ENCODE results near the gene TSC2. TPM values are rescaled to one million over a fixed set of nuclear protein-coding genes. Genes with fewer than 3 reads are reported as not detected.

Gene TSC2
- total RNA-seq, 3 donors from 2014 or later (not counting 1 experiment from before 2014, with no cell fraction given), result 135 to 197 (median 161) TPM

DNA sequence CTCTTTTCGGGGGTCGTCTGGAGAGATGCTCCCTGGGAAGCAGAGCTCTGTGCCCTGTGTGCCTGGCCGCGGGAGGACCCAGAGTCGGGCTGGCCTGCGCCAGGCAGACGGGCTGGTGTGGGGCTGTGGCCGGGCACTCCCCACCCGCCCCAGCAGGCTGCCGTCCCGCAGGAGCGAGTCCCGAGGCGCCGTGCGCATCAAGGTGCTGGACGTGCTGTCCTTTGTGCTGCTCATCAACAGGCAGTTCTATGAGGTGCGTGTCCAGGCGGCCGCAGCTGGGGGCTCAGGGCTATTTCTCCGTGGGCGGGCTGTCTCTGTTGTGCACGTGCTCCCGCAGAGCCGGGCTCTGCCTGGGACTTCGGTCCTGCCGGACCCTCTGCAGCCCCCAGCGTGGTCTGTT, 15.0 kb downstream of the TSC2 start:
- H3K36me3 ChIP-seq (ENCODE audit: control insufficient read depth, insufficient read depth, low read length), result peaks cover 32% of the 10 kb centered on the region
- H3K4me1 ChIP-seq (ENCODE audit: control insufficient read depth, insufficient read depth, low read length), result peaks cover 8% of the 10 kb centered on the region
- H3K4me3 Mint-ChIP-seq, result no peak overlapping the region
- H3K27ac Mint-ChIP-seq, result no peak overlapping the region
- no peaks in the 10 kb centered on the region for H3K9me3 ChIP-seq (ENCODE audit: control insufficient read depth, insufficient read depth, low read length)
- TF ChIP-seq, protein P1, sequence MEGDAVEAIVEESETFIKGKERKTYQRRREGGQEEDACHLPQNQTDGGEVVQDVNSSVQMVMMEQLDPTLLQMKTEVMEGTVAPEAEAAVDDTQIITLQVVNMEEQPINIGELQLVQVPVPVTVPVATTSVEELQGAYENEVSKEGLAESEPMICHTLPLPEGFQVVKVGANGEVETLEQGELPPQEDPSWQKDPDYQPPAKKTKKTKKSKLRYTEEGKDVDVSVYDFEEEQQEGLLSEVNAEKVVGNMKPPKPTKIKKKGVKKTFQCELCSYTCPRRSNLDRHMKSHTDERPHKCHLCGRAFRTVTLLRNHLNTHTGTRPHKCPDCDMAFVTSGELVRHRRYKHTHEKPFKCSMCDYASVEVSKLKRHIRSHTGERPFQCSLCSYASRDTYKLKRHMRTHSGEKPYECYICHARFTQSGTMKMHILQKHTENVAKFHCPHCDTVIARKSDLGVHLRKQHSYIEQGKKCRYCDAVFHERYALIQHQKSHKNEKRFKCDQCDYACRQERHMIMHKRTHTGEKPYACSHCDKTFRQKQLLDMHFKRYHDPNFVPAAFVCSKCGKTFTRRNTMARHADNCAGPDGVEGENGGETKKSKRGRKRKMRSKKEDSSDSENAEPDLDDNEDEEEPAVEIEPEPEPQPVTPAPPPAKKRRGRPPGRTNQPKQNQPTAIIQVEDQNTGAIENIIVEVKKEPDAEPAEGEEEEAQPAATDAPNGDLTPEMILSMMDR (IDR thresholded peaks at IDR 0.05), result no peak
- H3K4me3 ChIP-seq (ENCODE audit: low read length), result no peak overlapping the region
- no peaks in the 10 kb centered on the region for H3K9me3 Mint-ChIP-seq
- no peaks in the 10 kb centered on the region for H3K36me3 Mint-ChIP-seq
- 97% methylated on average over 28 of the region's 28 CpGs for WGBS (ENCODE audit: insufficient coverage)
- no peaks in the 10 kb centered on the region for H3K27me3 Mint-ChIP-seq (ENCODE audit: low read depth in 2 of 2)
- no peak for DNase-seq
- ATAC-seq, result no peak
- no peaks in the 10 kb centered on the region for H3K27me3 ChIP-seq (ENCODE audit: control insufficient read depth, insufficient read depth, low read length)
- no peak overlapping the region for H3K27ac ChIP-seq (ENCODE audit: low read length)
- intact Hi-C loops (cut with micrococcal nuclease), result no loop called here
- peaks cover 6 to 15% of the 10 kb centered on the region in 2 donors for H3K4me1 Mint-ChIP-seq

DNA sequence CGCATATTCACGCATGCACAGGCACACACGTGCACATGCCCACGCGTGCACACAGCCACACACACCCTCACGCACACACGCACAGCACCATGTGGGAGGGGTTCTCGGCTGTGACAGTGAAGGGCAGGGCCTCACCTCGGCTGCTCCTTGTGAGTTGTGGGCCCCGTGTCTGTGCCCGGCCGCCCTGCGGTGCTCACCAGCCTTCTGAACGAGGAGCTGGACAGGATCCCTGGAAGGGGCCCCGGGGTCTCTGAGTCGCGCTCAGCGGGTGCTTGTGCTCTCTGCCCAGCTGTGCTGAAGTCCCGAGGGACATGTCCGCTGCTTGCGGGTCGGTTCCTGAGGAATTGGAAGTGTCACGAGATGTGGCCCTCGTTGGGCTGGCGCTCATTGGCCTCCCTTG, 16.1 kb downstream of the TSC2 start:
- Mint-ChIP-seq H3K27me3 (ENCODE audit: low read depth in 2 of 2) (no peaks in the 10 kb centered on the region), H3K36me3 (no peaks in the 10 kb centered on the region), H3K4me1 (peaks cover 6 to 10% of the 10 kb centered on the region in 2 donors), H3K9me3 (no peaks in the 10 kb centered on the region), H3K4me3 (no peak overlapping the region), H3K27ac (no peak overlapping the region)
- Histone ChIP-seq H3K27me3 (ENCODE audit: control insufficient read depth, insufficient read depth, low read length) (no peaks in the 10 kb centered on the region), H3K36me3 (ENCODE audit: control insufficient read depth, insufficient read depth, low read length) (peaks cover 30% of the 10 kb centered on the region), H3K27ac (ENCODE audit: low read length) (no peak overlapping the region), H3K4me1 (ENCODE audit: control insufficient read depth, insufficient read depth, low read length) (peaks cover 8% of the 10 kb centered on the region), H3K9me3 (ENCODE audit: control insufficient read depth, insufficient read depth, low read length) (no peaks in the 10 kb centered on the region), H3K4me3 (ENCODE audit: low read length) (no peak overlapping the region)
- WGBS (ENCODE audit: insufficient coverage), result 96% methylated on average over 25 of the region's 25 CpGs
- TF ChIP-seq, protein P1 (IDR thresholded peaks at IDR 0.05), result no peak
- ATAC-seq (no peak), DNase-seq (no peak)
- intact Hi-C loops (cut with micrococcal nuclease), result no loop called here

DNA sequence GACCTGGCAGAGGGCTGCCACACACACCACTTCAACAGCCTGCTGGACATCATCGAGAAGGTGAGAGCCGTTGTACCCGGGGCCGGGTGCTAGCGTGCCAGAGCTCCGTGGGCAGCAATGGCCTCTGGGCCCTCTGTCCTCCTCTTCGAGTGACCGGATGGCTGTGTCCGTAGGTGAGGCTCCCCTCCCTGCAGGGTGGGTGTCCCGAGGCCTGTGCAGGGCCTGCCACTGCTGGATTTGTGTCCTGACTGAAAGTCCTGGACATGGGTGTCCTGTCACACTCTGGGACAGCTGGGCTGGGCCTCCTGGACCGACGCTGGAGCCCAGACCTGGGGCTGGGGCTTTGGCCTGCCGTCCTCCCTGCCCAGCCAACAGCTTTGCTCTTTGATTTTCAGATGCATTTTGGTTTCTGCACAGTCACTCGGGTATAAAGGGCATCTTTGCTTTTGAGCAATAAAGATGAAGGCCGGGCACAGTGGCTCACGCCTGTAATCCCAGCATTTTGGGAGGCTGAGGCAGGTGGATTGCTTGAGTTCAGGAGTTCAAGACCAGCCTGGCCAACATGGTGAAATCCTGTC, 16.7 kb downstream of the TSC2 start:
- no peak overlapping the region for H3K4me3 Mint-ChIP-seq
- Histone ChIP-seq H3K4me1 (ENCODE audit: control insufficient read depth, insufficient read depth, low read length) (peaks cover 8% of the 10 kb centered on the region), H3K27ac (ENCODE audit: low read length) (no peak overlapping the region), H3K4me3 (ENCODE audit: low read length) (no peak overlapping the region), H3K27me3 (ENCODE audit: control insufficient read depth, insufficient read depth, low read length) (no peaks in the 10 kb centered on the region), H3K9me3 (ENCODE audit: control insufficient read depth, insufficient read depth, low read length) (no peaks in the 10 kb centered on the region), H3K36me3 (ENCODE audit: control insufficient read depth, insufficient read depth, low read length) (peaks cover 31% of the 10 kb centered on the region)
- no peaks in the 10 kb centered on the region for H3K27me3 Mint-ChIP-seq (ENCODE audit: low read depth in 2 of 2)
- no peak for DNase-seq
- no peaks in the 10 kb centered on the region for H3K36me3 Mint-ChIP-seq
- H3K27ac Mint-ChIP-seq, result no peak overlapping the region
- intact Hi-C loops (cut with micrococcal nuclease), result no loop called here
- no peaks in the 10 kb centered on the region for H3K9me3 Mint-ChIP-seq
- 96% methylated on average over 16 of the region's 16 CpGs for WGBS (ENCODE audit: insufficient coverage)
- TF ChIP-seq, protein P1 (IDR thresholded peaks at IDR 0.05), result no peak
- peaks cover 6 to 10% of the 10 kb centered on the region in 2 donors for H3K4me1 Mint-ChIP-seq
- ATAC-seq, result no peak

DNA sequence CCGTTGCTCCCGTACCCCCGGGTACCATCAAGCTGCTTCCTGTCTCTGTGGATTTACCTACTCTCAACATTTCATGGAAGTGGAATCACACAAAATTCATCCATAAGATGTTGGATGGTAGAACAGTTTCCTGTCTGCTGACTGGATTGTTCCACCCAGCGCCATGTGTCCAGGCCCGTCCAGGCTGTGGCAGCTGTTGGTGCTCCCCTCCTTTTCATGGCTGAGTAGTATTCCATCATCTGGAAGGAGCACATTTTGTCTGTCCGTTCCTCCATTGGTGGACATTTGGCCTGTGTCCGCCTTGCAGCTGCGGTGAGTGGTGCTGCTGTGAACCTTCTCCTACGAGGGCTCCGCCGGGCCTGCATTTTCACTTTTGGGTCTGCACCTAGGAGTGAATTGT, 18.4 kb downstream of the TSC2 start:
- intact Hi-C loops (cut with micrococcal nuclease), result no loop called here
- H3K4me3 Mint-ChIP-seq, result no peak overlapping the region
- TF ChIP-seq, protein P1 (IDR thresholded peaks at IDR 0.05), result no peak
- Histone ChIP-seq H3K4me1 (ENCODE audit: control insufficient read depth, insufficient read depth, low read length) (peaks cover 8% of the 10 kb centered on the region), H3K9me3 (ENCODE audit: control insufficient read depth, insufficient read depth, low read length) (no peaks in the 10 kb centered on the region), H3K27me3 (ENCODE audit: control insufficient read depth, insufficient read depth, low read length) (no peaks in the 10 kb centered on the region), H3K36me3 (ENCODE audit: control insufficient read depth, insufficient read depth, low read length) (peaks cover 37% of the 10 kb centered on the region), H3K4me3 (ENCODE audit: low read length) (no peak overlapping the region), H3K27ac (ENCODE audit: low read length) (no peak overlapping the region)
- DNase-seq (no peak), ATAC-seq (no peak)
- no peaks in the 10 kb centered on the region for H3K36me3 Mint-ChIP-seq
- WGBS (ENCODE audit: insufficient coverage), result 91% methylated on average over 11 of the region's 11 CpGs
- no peaks in the 10 kb centered on the region for H3K9me3 Mint-ChIP-seq
- peak overlapping the region; percentile 38 to 60 for H3K27ac Mint-ChIP-seq
- H3K27me3 Mint-ChIP-seq (ENCODE audit: low read depth in 2 of 2), result no peaks in the 10 kb centered on the region
- peaks cover 6 to 14% of the 10 kb centered on the region in 2 donors for H3K4me1 Mint-ChIP-seq
